Breast epithelium (tissue), 3 donors: Measurements from ENCODE around the gene PLCG2.

ENCODE experiments used
- POLR2A ChIP-seq: fragments of 450-650 bp; IDR thresholded peaks from one replicate; pipeline ENCODE4 v1.6.1; 2016; ENCODE audit warnings: antibody characterized with exemption, mild to moderate bottlenecking, moderate library complexity
- POLR2AphosphoS5 ChIP-seq, 3 donors: sonication (generic); formaldehyde crosslinking; IDR thresholded peaks; one replicate each; pipeline ENCODE4 v1.6.1; 2017; ENCODE audit warnings: antibody characterized with exemption in 3 of 3
- TF ChIP-seq, protein P1 (sequence below), 3 donors: fragments of 450-650 bp; IDR thresholded peaks; one replicate each; pipeline ENCODE4 v1.5.1; 2016 to 2017; ENCODE audit warnings: antibody characterized with exemption in 3 of 3, mild to moderate bottlenecking in 3 of 3, moderate library complexity in 3 of 3

DNA sequence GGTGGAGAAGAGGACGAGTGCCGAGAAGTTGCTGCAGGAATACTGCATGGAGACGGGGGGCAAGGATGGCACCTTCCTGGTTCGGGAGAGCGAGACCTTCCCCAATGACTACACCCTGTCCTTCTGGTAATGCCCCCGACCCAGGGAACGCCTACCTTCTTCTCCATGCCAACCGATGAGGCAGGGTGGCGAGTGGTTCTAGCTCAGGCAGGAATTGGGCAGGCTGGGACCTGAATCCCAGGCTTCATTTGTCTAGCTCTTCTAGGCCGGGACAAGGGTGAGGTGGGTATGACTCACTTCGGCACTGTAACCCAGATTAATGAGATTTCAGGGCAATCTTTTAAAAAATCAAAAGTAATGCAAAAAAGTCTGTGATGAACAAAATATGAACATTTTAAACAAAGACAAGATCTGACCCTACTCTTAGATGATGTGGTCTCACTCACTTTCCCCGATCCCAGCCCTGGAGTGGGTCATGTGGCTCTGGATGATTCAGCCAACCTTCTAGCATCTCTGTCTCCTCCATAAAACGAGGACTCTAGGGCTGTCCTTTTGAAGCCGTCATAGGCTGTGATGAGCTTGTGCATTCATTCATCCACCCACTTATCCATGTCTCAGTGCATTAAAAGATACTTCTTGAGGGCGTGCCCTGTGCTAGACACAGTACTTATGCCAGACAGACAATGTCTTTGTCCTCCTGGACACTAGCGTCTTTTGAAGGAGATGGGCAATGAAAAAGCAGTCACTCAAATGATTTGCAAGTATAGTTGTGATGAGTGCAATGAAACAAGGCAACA lies 129.6 kb downstream of the PLCG2 start:
- no peak for TF ChIP-seq POLR2A
- TF ChIP-seq, protein P1, sequence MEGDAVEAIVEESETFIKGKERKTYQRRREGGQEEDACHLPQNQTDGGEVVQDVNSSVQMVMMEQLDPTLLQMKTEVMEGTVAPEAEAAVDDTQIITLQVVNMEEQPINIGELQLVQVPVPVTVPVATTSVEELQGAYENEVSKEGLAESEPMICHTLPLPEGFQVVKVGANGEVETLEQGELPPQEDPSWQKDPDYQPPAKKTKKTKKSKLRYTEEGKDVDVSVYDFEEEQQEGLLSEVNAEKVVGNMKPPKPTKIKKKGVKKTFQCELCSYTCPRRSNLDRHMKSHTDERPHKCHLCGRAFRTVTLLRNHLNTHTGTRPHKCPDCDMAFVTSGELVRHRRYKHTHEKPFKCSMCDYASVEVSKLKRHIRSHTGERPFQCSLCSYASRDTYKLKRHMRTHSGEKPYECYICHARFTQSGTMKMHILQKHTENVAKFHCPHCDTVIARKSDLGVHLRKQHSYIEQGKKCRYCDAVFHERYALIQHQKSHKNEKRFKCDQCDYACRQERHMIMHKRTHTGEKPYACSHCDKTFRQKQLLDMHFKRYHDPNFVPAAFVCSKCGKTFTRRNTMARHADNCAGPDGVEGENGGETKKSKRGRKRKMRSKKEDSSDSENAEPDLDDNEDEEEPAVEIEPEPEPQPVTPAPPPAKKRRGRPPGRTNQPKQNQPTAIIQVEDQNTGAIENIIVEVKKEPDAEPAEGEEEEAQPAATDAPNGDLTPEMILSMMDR (IDR thresholded peaks at IDR 0.05): no peak
- TF ChIP-seq POLR2AphosphoS5 (IDR thresholded peaks at IDR 0.05): no peak
